GM18519 (cell line): Measurements from ENCODE around the gene UGGT2.
"Not testable (repeated sequence)": the region's sequence is repeated elsewhere in the genome, so short reads cannot be mapped to it uniquely, and the experiment has no call there.

Experiments used
- ATAC-seq: cut with Tn5 transposase; IDR thresholded peaks from one replicate; pipeline ENCODE4 v1.9.1; 2021; ENCODE audit warnings: mild to moderate bottlenecking, moderate library complexity; ENCODE audit not compliant: unreplicated experiment, low FRiP score

UGGT2 gene

GRCh38 chr13:96050955-96051354, 2.2 kb downstream of the UGGT2 start:
- not testable (repeated sequence) for ATAC-seq

DNA sequence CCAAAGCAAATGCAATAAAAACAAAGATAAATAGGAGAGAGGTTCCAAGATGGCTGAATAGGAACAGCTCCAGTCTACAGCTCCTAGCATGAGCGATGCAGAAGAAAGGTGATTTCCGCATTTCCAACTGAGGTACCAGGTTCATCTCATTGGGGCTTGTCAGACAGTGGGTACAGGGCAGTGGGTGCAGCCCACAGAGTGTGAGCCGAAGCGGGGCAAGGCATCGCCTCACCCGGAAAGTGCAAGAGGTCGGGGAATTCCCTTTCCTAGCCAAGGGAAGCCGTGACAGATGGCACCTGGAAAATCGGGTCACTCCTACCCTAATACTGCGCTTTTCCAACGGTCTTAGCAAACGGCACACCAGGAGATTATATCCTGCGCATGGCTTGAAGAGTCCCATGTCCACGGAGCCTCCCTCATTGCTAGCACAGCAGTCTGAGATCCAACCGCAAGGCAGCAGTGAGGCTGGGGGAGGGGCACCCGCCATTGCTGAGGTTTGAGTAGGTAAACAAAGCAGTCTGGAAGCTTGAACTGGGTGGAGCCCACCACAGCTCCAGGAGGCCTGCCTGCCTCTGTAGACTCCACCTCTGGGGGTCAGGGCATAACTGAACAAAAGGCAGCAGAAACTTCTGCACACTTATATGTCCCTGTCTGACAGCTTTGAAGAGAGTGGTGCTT, 6.6 kb downstream of the UGGT2 start:
- not testable (repeated sequence) for ATAC-seq

DNA sequence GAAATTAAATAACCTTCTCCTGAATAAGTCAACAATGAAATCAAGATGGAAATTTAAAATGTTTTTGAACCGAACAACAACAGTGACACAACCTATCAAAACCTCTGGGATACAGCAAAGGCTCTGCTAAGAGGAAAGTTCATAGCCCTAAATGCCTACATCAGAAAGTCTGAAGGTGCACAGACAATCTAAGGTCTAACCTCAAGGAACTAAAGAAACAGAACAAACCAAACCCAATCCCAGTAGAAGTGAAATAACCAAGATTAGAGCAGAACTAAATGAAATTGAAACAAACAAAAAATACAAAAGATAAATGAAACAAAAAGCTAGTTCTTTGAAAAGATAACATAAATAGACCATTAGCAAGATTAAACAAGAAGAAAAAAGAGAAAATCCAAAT, 9.0 kb downstream of the UGGT2 start:
- no peak for ATAC-seq

DNA sequence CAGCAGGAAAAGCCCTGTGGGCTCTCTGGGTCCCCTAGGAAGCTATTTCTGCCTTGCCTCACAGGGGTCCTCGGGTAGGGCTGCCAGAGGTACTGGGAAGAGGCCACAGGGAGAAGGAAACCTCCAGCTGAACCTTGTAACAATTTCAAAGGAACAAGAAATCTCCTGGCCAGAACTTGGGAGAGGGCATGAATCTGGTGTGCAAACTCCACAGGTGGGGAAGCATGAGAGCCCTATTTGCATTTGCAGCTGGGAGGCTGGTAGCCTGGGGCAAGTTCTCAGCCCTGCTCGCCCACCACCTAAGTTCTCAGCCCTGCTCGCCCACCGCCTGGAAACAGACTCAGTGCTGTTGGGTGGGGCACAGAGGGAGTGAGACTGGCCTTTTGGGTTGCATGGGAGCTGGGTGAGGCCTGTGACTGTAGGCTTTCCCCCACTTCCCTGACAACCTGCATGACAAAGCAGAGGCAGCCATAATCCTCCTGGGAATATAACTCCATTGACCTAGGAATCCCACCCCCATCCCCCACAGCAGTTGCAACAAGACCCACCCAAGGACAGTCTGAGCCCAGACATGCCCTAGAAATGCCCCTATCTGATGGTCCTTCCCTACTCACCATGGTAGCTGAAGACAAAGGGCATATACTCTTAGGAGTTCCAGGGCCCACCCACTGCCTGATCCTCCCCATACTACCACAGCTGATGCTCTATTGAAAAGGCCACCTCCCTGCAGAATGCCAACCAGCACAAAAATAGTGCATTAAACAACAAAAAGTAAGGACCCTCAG, 11.7 kb downstream of the UGGT2 start:
- no peak for ATAC-seq

GRCh38 chr13:96036515-96036914, 16.7 kb downstream of the UGGT2 start:
- ATAC-seq = no peak

DNA sequence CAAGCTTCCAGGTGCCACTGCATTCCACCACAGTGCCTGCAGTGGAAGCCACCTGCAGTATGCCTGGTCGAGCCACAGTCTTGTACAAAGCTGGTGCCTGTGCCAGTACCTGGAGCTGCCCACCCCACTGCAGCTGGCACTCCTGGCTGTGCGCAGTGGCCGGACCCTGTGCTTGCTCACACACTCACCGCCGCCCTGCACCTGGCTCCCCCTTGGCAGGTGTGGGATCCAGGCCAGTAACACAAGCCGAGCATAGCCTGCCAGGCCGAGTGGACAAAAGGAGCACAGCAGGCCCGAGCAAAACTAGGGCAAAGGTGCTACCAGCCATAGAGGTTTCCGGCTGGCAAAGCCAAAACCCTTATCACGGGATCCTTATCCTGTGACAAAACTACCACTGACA, 18.5 kb downstream of the UGGT2 start:
- ATAC-seq = no peak

- ATAC-seq = no peak
Measured at GRCh38 chr13:96033220-96034015, 19.8 kb downstream of the UGGT2 start.

- ATAC-seq = no peak
Measured at GRCh38 chr13:96032717-96033116, 20.5 kb downstream of the UGGT2 start.

DNA sequence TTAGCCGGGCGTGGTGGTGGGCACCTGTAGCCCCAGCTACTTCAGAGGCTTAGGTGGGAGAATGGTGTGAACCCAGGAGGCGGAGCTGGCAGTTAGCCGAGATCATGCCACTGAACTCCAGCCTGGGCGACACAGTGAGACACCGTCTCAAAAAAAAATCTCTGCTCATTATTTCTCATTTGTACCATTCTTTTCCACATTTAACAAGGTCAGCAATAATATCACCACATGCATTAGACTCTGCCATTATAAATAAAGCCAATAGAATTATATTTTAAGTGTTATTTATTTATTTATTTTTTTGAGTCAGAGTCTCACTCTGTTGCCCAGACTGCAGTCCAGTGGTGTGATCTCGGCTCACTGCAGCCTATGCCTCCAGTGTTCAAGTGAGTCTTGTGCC, 24.2 kb downstream of the UGGT2 start:
- no peak for ATAC-seq

- ATAC-seq = no peak
Measured at GRCh38 chr13:96027496-96027895, 25.7 kb downstream of the UGGT2 start.

- ATAC-seq = no peak
Measured at GRCh38 chr13:96025283-96025682, 27.9 kb downstream of the UGGT2 start.

DNA sequence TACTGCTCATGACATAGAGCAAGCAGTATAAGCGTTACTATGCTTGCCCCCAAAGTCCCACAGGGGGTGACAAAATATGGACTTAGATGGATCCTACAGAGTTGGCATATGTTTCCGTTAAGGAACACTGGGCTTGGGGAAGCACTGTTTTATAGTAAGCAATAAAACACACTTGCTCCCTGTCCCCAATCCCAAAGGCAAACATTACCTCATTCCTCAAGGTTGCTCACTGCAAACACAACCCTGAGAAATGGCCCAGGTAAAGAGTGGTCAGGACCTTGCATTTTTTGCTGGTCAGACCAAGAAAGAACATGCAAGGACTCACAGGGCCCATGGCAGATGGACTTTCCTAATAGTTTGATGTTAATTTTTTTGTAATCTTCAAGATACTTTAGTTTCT, 32.3 kb downstream of the UGGT2 start:
- no peak for ATAC-seq

DNA sequence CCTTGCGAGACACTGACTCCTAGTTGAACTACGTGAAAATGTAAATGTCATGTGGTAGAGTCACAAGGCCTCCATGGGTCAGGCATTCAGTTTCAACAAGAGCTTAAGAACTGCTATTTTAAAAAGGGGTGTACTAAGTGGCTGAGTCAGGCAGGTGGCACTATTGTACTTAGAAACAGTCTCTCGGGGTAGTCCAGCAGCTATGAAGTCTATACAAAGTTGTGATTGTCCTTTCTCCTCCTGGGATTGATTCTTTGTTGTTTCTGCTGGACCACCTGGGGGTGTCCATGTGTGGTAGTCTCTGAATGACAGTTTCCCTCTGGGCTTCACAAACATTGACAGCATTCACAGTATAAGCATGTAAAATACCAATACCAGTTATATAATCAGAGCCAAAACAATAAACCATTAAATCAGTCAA, 33.0 kb downstream of the UGGT2 start:
- peak; percentile 92 for ATAC-seq

DNA sequence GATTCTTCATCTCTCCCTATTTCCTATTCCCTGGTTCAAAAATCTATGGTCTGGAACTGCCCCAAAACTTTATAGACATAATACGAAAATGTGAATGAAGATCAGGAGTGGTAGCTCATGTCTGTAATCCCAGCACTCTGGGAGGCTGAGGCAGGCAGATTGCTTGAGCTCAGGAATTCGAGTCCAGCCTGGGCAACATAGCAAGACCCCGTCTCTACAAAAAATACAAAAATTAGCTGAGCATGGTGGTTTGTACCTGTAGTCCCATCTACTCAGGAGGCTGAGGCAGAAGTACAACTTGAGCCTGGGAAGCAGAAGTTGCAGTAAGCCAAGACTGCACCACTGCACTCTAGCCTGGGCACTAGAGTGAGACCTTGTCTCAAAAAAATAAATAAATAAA, 35.1 kb downstream of the UGGT2 start:
- ATAC-seq = no peak

DNA sequence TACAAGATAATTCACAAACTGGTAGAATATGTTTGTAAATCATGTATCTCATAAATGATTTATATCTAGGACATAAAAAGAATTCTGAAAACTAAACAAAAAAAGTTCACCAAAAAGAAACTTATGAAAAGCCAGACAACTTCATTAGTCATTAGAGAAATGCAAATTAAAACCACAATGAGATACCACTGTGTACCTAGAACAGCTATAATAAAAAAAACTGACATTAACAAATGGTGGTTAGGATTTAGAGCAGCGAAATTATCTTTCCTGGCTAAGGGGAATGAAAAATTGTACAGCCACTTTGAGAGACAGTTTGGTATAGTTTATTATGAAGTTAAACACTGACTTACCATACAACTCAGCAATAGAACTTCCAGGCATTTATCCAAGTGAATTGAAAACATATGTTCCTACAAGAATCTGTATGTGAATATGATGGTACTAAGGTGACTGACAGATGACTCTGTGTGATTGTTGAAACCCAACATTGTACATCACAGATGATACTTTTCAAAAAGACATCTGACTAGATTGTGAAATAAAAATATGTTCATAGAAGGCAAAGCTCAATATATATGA, 41.8 kb downstream of the UGGT2 start:
- no peak for ATAC-seq

GRCh38 chr13:96003304-96003703, 49.9 kb downstream of the UGGT2 start:
- no peak for ATAC-seq

GRCh38 chr13:96002322-96003131, 50.7 kb downstream of the UGGT2 start:
- no peak for ATAC-seq

DNA sequence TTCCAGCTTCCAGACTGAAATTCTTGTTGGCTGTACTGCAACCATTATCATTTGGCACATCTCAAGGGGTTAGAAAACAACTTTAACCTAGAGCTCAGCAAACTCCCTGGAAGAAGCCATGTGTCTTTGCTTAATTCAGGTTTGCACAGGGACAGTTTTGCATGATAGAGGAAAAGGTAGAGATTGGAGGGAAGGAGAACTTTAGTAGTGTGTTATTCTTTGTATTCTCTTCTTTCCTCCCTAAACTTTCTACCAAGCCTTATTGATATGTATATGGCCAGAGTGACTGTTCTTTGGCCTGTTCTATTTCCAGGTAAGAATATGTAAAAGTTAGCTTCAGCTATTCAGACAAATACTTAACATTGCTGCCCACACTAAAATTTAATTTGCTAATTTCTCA, 53.1 kb downstream of the UGGT2 start:
- no peak for ATAC-seq

DNA sequence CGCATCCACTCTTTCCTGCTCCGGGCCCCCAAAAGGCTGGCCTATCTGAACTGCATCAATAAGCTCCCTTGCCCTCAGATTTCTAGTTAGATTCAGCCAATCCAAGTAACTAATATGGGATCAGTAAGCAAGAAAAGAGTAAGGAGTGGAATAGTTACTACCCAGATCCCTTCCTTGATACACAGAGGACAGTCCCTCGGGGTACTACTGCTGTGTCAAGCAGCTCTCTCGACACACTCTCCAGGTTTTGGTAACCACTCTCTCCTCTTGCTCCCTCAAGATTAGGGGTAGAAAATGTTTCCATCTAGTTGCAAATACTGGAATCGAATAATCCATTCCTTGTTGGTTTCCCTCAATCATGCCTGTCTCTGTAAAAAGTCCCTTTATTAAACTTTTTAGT, 65.4 kb downstream of the UGGT2 start:
- ATAC-seq = no peak

GRCh38 chr13:95982144-95982543, 71.1 kb downstream of the UGGT2 start:
- no peak for ATAC-seq
